ENCODE measurements around the gene BAIAP2.

Gene BAIAP2

GRCh38 chr17:81034779-81035520 lies at the start of gene BAIAP2:
Gene BAIAP2 (plus strand): TSS chr17:81035151. CDS start chr17:81035255, 104 bp downstream.
- peak; percentile 98 for DNase-seq

- DNase-seq, result no peak
Observed at GRCh38 chr17:80986046-80986445, 48.9 kb upstream of the BAIAP2 start.

- no peak for DNase-seq
Observed at GRCh38 chr17:80986816-80987475, 48.0 kb upstream of the BAIAP2 start.

- peak; percentile 18 for DNase-seq
Observed at GRCh38 chr17:80987941-80988461, 47.0 kb upstream of the BAIAP2 start.

GRCh38 chr17:80989586-80989913 lies 45.4 kb upstream of the BAIAP2 start:
- DNase-seq, result no peak

GRCh38 chr17:80990921-80991644 lies 43.9 kb upstream of the BAIAP2 start:
- no peak for DNase-seq

- DNase-seq, result peak; percentile 77
Observed at GRCh38 chr17:80991645-80992076, 43.3 kb upstream of the BAIAP2 start, which contains the start of gene CHMP6. Gene CHMP6 (plus strand): TSS chr17:80991841. CDS start chr17:80991919, 78 bp downstream.

- no peak for DNase-seq
Observed at GRCh38 chr17:80992077-80992947, 42.6 kb upstream of the BAIAP2 start.

GRCh38 chr17:80992948-80993624 lies 41.9 kb upstream of the BAIAP2 start:
- DNase-seq, result no peak

- DNase-seq, result no peak
Observed at GRCh38 chr17:80995131-80995530, 39.8 kb upstream of the BAIAP2 start.

GRCh38 chr17:80996422-80997305 lies 38.3 kb upstream of the BAIAP2 start:
- no peak for DNase-seq

- DNase-seq, result no peak
Observed at GRCh38 chr17:80997424-80998117, 37.4 kb upstream of the BAIAP2 start.

- DNase-seq, result no peak
Observed at GRCh38 chr17:80998118-80998747, 36.7 kb upstream of the BAIAP2 start.

GRCh38 chr17:80998748-80999535 lies 36.0 kb upstream of the BAIAP2 start:
- DNase-seq, result no peak

- DNase-seq, result no peak
Observed at GRCh38 chr17:80999536-81000333, 35.2 kb upstream of the BAIAP2 start.

GRCh38 chr17:81000334-81000630 lies 34.7 kb upstream of the BAIAP2 start:
- no peak for DNase-seq

GRCh38 chr17:81000631-81001357 lies 34.2 kb upstream of the BAIAP2 start:
- DNase-seq, result no peak

- no peak for DNase-seq
Observed at GRCh38 chr17:81002013-81002384, 33.0 kb upstream of the BAIAP2 start.

Measured in NCI-H345 (cell line).